A549 (cell line): Measurements from ENCODE around the gene GRAMD1A. TPM values are rescaled to one million over a fixed set of nuclear protein-coding genes. Genes with fewer than 3 reads are reported as not detected.

Source experiments
- ATAC-seq, 2 experiments: fragments of 200-7000 bp in 1 of 2; fragments of >200 bp in 1 of 2; cut with Nextera tagmentation in 1 of 2; cut with Tn5 transposase in 1 of 2; 3 replicates each; pipeline versions ENCODE4 v1.8.0 to v1.9.1; 2018 to 2020; ENCODE audit warnings: mild to moderate bottlenecking in 1 of 2, moderate library complexity in 1 of 2
- CTCF ChIA-PET: fragments of 300-600 bp; sonication (Branson Sonifier 250); formaldehyde crosslinking; extraction: SDS; loops from one replicate; lab custom pipeline; 2021; ENCODE audit warnings: antibody characterized with exemption, inconsistent platforms; lab: Yijun Ruan, JAX
- POLR2A ChIA-PET: fragments of 350-600 bp; formaldehyde crosslinking; extraction: SDS; loops from one replicate; lab custom pipeline; 2021; ENCODE audit warnings: antibody characterized with exemption, inconsistent platforms; lab: Yijun Ruan, JAX
- DNase-seq, 2 experiments: peaks; one replicate each; pipeline versions ENCODE4 v3.0.0 to v3.0.0-alpha.2; 2011 to 2016; ENCODE audit warnings: low read depth in 1 of 2, low spot score in 1 of 2
- FAIRE-seq: peaks from 2 replicates; lab custom pipeline; 2011; peaks lifted over from hg19 to GRCh38; lab: Jason Lieb, UNC
- H3K27ac ChIP-seq, 2 experiments: fragments of >200 bp; sonication (Bioruptor Twin); formaldehyde crosslinking; 3 replicates each; pipeline ENCODE4 v1.5.1; 2016 to 2017
- H3K4me1 ChIP-seq: fragments of >200 bp; sonication (Bioruptor Twin); formaldehyde crosslinking; 3 replicates; pipeline ENCODE4 v1.6.1; 2016
- H3K4me2 ChIP-seq: fragments of >200 bp; sonication (Bioruptor Twin); formaldehyde crosslinking; 3 replicates; pipeline ENCODE4 v1.6.1; 2016
- H3K4me3 ChIP-seq: fragments of >200 bp; sonication (Bioruptor Twin); formaldehyde crosslinking; 3 replicates; pipeline ENCODE4 v1.5.1; 2016
- H3K9me3 ChIP-seq: fragments of >200 bp; sonication (Bioruptor Twin); formaldehyde crosslinking; 3 replicates; pipeline ENCODE4 v1.6.1; 2016
- EHMT2 ChIP-seq: fragments of 200-600 bp; sonication (generic); IDR thresholded peaks from 2 replicates; pipeline ENCODE4 v1.6.1; 2016; ENCODE audit warnings: antibody characterized with exemption, low read depth, mild to moderate bottlenecking, moderate library complexity
- HEYL ChIP-seq: fragments of 250-450 bp; sonication (Bioruptor Pico); IDR thresholded peaks from 2 replicates; pipeline ENCODE4 v1.8.0; 2021; ENCODE audit warnings: mild to moderate bottlenecking, moderate library complexity
- JUN ChIP-seq, 2 experiments: fragments of >200 bp; sonication (Bioruptor Twin); formaldehyde crosslinking; IDR thresholded peaks; 2 replicates in 1 of 2; 3 replicates in 1 of 2; pipeline ENCODE4 v1.6.1; 2016 to 2017
- KDM5A ChIP-seq: fragments of 200-600 bp; sonication (generic); IDR thresholded peaks from 2 replicates; pipeline ENCODE4 v1.6.1; 2016; ENCODE audit warnings: antibody characterized with exemption, mild to moderate bottlenecking
- MAFK ChIP-seq: fragments of 450-650 bp; IDR thresholded peaks from 2 replicates; pipeline ENCODE4 v1.6.1; 2014; ENCODE audit not compliant: partially characterized antibody
- PHF8 ChIP-seq: fragments of 200-600 bp; sonication (generic); IDR thresholded peaks from 2 replicates; pipeline ENCODE4 v1.6.1; 2016; ENCODE audit warnings: low read depth, mild to moderate bottlenecking, antibody characterized with exemption, moderate library complexity, borderline replicate concordance
- POLR2A ChIP-seq: IDR thresholded peaks from 2 replicates; pipeline ENCODE4 v1.6.1; 2012; ENCODE audit warnings: mild to moderate bottlenecking, low read length
- RARB ChIP-seq: fragments of 250-450 bp; sonication (Bioruptor Pico); IDR thresholded peaks from 2 replicates; pipeline ENCODE4 v1.8.0; 2021; ENCODE audit warnings: mild to moderate bottlenecking, moderate library complexity
- RFX5 ChIP-seq: fragments of 450-650 bp; IDR thresholded peaks from 2 replicates; pipeline ENCODE4 v1.7.1; 2014; ENCODE audit warnings: antibody characterized with exemption, mild to moderate bottlenecking, moderate library complexity
- RNF2 ChIP-seq: fragments of 200-600 bp; sonication (generic); IDR thresholded peaks from 2 replicates; pipeline ENCODE4 v1.6.1; 2016; ENCODE audit warnings: low read depth, mild to moderate bottlenecking, antibody characterized with exemption, moderate library complexity, borderline replicate concordance
- SMC3 ChIP-seq: fragments of >200 bp; sonication (Bioruptor Twin); formaldehyde crosslinking; IDR thresholded peaks from 3 replicates; pipeline ENCODE4 v1.6.1; 2018; ENCODE audit warnings: inconsistent platforms
- TFCP2L1 ChIP-seq: fragments of 250-450 bp; sonication (Bioruptor Pico); IDR thresholded peaks from 2 replicates; pipeline ENCODE4 v1.5.0; 2021; ENCODE audit warnings: mild to moderate bottlenecking
- ZC3H11A ChIP-seq: fragments of 450-650 bp; IDR thresholded peaks from 2 replicates; pipeline ENCODE4 v1.6.1; 2014; ENCODE audit warnings: antibody characterized with exemption, mild to moderate bottlenecking
- ZSCAN20 ChIP-seq: fragments of 250-450 bp; sonication (Bioruptor Pico); IDR thresholded peaks from 2 replicates; pipeline ENCODE4 v1.8.0; 2022; ENCODE audit warnings: mild to moderate bottlenecking, moderate library complexity
- WGBS: methylation state at CpG from one replicate; pipeline ENCODE4 v1.1.6; 2017; ENCODE audit errors: missing lambda C conversion rate; 5-methylcytosine and 5-hydroxymethylcytosine counted together
- polyA plus RNA-seq, 4 experiments: library from polyadenylated mRNA; depleted of rRNA in 3 of 4; stranded (reverse); fragments of >200 nt; fragmentation: RNase III in 1 of 4; extraction: RNeasy Plus Mini Kit Qiagen cat#74134 plus additional on column Dnase treatment in 1 of 4; gene quantifications; 2 replicates in 3 of 4; 3 replicates in 1 of 4; pipeline ENCODE4 v1.2.3, GENCODE V29; 2011 to 2017
- TF ChIP-seq, protein P1 (sequence below): fragments of 250-450 bp; sonication (Bioruptor Pico); IDR thresholded peaks from 2 replicates; pipeline ENCODE4 v1.5.0; 2020; ENCODE audit warnings: low read depth, mild to moderate bottlenecking, moderate library complexity
- TF ChIP-seq, protein P2 (sequence below): IDR thresholded peaks from 2 replicates; pipeline ENCODE4 v1.6.1; 2012
- TF ChIP-seq, protein P3 (sequence below): IDR thresholded peaks from 2 replicates; pipeline ENCODE4 v1.6.1; 2012; ENCODE audit warnings: low read depth, borderline replicate concordance
- TF ChIP-seq, protein P4 (sequence below): fragments of >200 bp; sonication (Bioruptor Twin); formaldehyde crosslinking; IDR thresholded peaks from 3 replicates; pipeline ENCODE4 v1.6.1; 2016
- TF ChIP-seq, protein P5 (sequence below): fragments of 200-600 bp; sonication (generic); IDR thresholded peaks from 2 replicates; pipeline ENCODE4 v1.6.1; 2016; ENCODE audit warnings: antibody characterized with exemption, mild to moderate bottlenecking, moderate library complexity
- TF ChIP-seq, protein P6 (sequence below): fragments of 250-450 bp; sonication (Bioruptor Pico); IDR thresholded peaks from 2 replicates; pipeline ENCODE4 v1.5.0; 2021; ENCODE audit warnings: mild to moderate bottlenecking, moderate library complexity, borderline replicate concordance
- TF ChIP-seq, protein P7 (sequence below): fragments of 450-650 bp; IDR thresholded peaks from 2 replicates; pipeline ENCODE4 v1.6.1; 2014; ENCODE audit warnings: antibody characterized with exemption
- TF ChIP-seq, protein P8 (sequence below): fragments of 150-350 bp; IDR thresholded peaks from 2 replicates; pipeline ENCODE4 v1.6.1; 2014; ENCODE audit warnings: low read depth, mild to moderate bottlenecking, low read length

The GRAMD1A gene
- polyA plus RNA-seq, 2 of the 4 experiments (the other 2 are of a cell fraction): 128 to 184 TPM

DNA sequence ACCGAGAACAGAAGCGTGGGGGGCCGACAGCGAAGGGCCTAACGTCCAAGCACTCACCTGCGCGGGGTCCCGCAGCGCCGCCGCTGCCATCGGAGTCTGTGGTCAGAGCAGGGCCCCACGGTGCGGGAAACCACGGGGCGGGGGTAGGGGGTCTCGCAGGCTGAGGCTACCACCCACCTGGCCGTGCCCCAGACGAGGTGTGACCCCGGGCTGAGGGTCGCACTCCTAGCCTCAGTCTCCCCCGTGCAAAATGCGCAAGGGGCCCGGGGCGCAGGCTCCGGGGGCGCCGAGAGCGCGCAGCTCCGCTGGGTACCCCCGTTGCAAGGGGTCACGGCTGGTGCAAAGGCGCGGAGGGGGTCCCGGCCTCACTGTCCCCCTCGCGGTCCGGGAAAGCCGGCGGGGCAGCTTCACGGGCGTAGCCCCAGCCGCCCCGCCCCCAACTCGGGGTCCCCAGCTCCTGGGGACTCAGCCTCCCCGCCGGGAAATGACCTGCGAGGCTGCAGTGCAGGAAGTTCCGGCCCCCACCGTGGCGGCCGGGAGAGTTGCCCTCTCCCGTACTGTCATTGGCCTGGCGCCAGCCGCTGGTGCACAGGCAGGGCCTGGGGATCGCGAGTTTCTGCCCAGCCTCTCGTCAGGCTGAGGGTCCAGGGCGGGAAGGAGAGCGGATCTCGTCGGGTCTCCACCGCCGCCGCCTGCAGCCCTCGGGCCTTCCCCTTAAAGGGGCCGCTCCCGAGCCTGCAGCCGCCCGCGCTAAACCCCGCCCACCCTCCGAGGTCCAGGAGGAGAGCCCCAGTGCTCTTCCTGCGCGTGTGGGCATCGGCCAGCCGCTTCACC is 36.3 kb upstream of the GRAMD1A start, which contains the start of gene ZNF792:
Gene ZNF792, minus strand, starts transcription at position 657 of the 834 bp plus-strand sequence. Its CDS starts 567 bp downstream, at position 90.
- DNase-seq (peak; percentile 59 to 94), ATAC-seq (peak; percentile 90 to 95), FAIRE-seq (no peak)
- CTCF ChIA-PET: interaction anchor here (0.6 to 61.4 kb wide), 7 partner anchors 9 to 425 kb away, joined by 3 to 1860 read pairs (median 5); partner anchors contain the start of genes GRAMD1A and SCN1B
- H3K9me3 ChIP-seq: peaks cover 42% of the 10 kb centered on the region
- H3K4me2 ChIP-seq: peak within 1 kb of the TSS; percentile 94
- WGBS: 24% methylated on average over 59 of the region's 78 CpGs
- POLR2A ChIA-PET: no interaction called here
- peak within 1 kb of the TSS; percentile 87 for H3K4me3 ChIP-seq
- peaks cover 11% of the 10 kb centered on the region; the same call in 1 of the 3 replicates for H3K4me1 ChIP-seq
- peak within 1 kb of the TSS; percentile 86 to 90 for H3K27ac ChIP-seq
- TF ChIP-seq, protein P1, sequence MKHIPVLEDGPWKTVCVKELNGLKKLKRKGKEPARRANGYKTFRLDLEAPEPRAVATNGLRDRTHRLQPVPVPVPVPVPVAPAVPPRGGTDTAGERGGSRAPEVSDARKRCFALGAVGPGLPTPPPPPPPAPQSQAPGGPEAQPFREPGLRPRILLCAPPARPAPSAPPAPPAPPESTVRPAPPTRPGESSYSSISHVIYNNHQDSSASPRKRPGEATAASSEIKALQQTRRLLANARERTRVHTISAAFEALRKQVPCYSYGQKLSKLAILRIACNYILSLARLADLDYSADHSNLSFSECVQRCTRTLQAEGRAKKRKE (CRISPR knock-in tag): no peak
- peak in 1 of 2 experiments; percentile 46; a peak in 2 of 5 replicates for TF ChIP-seq JUN (IDR thresholded peaks at IDR 0.05)
- peak; percentile 30; the same call in 1 of the 3 replicates for TF ChIP-seq SMC3
- 0 out of 2 replicates have a peak, but pooled peaks have one; percentile 48 for TF ChIP-seq TFCP2L1 (CRISPR knock-in tag)
- peak; percentile 91 for TF ChIP-seq PHF8
- TF ChIP-seq, protein P2, sequence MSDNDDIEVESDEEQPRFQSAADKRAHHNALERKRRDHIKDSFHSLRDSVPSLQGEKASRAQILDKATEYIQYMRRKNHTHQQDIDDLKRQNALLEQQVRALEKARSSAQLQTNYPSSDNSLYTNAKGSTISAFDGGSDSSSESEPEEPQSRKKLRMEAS: peak; percentile 85
- no peak for TF ChIP-seq ZC3H11A
- no peak for TF ChIP-seq HEYL (CRISPR knock-in tag)
- TF ChIP-seq POLR2A: peak; percentile 77
- TF ChIP-seq, protein P3, sequence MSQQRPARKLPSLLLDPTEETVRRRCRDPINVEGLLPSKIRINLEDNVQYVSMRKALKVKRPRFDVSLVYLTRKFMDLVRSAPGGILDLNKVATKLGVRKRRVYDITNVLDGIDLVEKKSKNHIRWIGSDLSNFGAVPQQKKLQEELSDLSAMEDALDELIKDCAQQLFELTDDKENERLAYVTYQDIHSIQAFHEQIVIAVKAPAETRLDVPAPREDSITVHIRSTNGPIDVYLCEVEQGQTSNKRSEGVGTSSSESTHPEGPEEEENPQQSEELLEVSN: peak; percentile 92
- no peak for TF ChIP-seq RARB (CRISPR knock-in tag)

DNA sequence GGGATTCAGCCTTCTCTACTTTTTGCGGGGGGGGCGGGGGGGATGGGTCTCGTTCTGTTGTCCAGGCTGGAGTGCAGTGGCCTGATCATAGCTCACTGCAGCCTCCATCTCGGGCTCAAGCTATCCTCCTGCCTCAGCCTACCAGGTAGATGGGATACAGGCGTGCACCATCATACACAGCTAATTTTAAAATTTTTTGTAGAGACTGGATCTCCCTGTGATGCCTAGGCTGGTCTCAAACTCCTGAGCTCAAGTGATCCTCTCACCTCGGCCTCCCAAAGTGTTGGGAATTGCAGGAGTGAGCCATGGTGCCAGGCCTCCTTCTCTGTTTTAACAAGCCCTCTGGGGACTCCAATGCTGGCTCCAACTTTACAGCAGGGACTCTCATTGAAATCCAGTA is 35.5 kb upstream of the GRAMD1A start:
- CTCF ChIA-PET: interaction anchor here (1.2 to 61.4 kb wide), 5 partner anchors 8 to 136 kb away, joined by 3 to 1860 read pairs (median 6); partner anchors contain the start of genes GRAMD1A and SCN1B
- Histone ChIP-seq H3K4me1 (peaks cover 11% of the 10 kb centered on the region; the same call in 1 of the 3 replicates), H3K27ac (peak overlapping the region in 1 of 2 experiments; percentile 90; a peak in 4 of 6 replicates), H3K4me2 (peak overlapping the region; percentile 94), H3K9me3 (peaks cover 37% of the 10 kb centered on the region), H3K4me3 (peak overlapping the region; percentile 87)
- DNase-seq (no peak), ATAC-seq (no peak; a peak in 1 of 6 replicates), FAIRE-seq (peak; percentile 49)
- 51% methylated on average over 6 of the region's 6 CpGs for WGBS
- POLR2A ChIA-PET: interaction anchor here (0.7 kb wide), 1 partner anchor 287 kb away, joined by 3 read pairs; the partner anchor contains the start of gene ZNF302
- TF ChIP-seq ZSCAN20 (CRISPR knock-in tag) (no peak), KDM5A (no peak), RFX5 (no peak), MAFK (no peak), RNF2 (no peak), EHMT2 (no peak)
- TF ChIP-seq, protein P4, sequence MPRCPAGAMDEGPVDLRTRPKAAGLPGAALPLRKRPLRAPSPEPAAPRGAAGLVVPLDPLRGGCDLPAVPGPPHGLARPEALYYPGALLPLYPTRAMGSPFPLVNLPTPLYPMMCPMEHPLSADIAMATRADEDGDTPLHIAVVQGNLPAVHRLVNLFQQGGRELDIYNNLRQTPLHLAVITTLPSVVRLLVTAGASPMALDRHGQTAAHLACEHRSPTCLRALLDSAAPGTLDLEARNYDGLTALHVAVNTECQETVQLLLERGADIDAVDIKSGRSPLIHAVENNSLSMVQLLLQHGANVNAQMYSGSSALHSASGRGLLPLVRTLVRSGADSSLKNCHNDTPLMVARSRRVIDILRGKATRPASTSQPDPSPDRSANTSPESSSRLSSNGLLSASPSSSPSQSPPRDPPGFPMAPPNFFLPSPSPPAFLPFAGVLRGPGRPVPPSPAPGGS: no peak
- TF ChIP-seq, protein P5, sequence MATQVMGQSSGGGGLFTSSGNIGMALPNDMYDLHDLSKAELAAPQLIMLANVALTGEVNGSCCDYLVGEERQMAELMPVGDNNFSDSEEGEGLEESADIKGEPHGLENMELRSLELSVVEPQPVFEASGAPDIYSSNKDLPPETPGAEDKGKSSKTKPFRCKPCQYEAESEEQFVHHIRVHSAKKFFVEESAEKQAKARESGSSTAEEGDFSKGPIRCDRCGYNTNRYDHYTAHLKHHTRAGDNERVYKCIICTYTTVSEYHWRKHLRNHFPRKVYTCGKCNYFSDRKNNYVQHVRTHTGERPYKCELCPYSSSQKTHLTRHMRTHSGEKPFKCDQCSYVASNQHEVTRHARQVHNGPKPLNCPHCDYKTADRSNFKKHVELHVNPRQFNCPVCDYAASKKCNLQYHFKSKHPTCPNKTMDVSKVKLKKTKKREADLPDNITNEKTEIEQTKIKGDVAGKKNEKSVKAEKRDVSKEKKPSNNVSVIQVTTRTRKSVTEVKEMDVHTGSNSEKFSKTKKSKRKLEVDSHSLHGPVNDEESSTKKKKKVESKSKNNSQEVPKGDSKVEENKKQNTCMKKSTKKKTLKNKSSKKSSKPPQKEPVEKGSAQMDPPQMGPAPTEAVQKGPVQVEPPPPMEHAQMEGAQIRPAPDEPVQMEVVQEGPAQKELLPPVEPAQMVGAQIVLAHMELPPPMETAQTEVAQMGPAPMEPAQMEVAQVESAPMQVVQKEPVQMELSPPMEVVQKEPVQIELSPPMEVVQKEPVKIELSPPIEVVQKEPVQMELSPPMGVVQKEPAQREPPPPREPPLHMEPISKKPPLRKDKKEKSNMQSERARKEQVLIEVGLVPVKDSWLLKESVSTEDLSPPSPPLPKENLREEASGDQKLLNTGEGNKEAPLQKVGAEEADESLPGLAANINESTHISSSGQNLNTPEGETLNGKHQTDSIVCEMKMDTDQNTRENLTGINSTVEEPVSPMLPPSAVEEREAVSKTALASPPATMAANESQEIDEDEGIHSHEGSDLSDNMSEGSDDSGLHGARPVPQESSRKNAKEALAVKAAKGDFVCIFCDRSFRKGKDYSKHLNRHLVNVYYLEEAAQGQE: no peak
- TF ChIP-seq, protein P6, sequence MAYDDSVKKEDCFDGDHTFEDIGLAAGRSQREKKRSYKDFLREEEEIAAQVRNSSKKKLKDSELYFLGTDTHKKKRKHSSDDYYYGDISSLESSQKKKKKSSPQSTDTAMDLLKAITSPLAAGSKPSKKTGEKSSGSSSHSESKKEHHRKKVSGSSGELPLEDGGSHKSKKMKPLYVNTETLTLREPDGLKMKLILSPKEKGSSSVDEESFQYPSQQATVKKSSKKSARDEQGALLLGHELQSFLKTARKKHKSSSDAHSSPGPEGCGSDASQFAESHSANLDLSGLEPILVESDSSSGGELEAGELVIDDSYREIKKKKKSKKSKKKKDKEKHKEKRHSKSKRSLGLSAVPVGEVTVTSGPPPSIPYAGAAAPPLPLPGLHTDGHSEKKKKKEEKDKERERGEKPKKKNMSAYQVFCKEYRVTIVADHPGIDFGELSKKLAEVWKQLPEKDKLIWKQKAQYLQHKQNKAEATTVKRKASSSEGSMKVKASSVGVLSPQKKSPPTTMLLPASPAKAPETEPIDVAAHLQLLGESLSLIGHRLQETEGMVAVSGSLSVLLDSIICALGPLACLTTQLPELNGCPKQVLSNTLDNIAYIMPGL (CRISPR knock-in tag): no peak
- TF ChIP-seq, protein P7, sequence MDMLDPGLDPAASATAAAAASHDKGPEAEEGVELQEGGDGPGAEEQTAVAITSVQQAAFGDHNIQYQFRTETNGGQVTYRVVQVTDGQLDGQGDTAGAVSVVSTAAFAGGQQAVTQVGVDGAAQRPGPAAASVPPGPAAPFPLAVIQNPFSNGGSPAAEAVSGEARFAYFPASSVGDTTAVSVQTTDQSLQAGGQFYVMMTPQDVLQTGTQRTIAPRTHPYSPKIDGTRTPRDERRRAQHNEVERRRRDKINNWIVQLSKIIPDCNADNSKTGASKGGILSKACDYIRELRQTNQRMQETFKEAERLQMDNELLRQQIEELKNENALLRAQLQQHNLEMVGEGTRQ: no peak
- TF ChIP-seq, protein P8, sequence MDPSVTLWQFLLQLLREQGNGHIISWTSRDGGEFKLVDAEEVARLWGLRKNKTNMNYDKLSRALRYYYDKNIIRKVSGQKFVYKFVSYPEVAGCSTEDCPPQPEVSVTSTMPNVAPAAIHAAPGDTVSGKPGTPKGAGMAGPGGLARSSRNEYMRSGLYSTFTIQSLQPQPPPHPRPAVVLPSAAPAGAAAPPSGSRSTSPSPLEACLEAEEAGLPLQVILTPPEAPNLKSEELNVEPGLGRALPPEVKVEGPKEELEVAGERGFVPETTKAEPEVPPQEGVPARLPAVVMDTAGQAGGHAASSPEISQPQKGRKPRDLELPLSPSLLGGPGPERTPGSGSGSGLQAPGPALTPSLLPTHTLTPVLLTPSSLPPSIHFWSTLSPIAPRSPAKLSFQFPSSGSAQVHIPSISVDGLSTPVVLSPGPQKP: no peak
